ENCODE data around the gene CFAP99. TPM values are rescaled to one million over a fixed set of nuclear protein-coding genes. Genes with fewer than 3 reads are reported as not detected.

The CFAP99 gene
- total and polyA plus RNA-seq, 2 of the 4 experiments (the other 2 are of a cell fraction) = not detected

- Histone ChIP-seq H3K9me1 (ENCODE audit: insufficient read depth, low read length) (no peaks in the 10 kb centered on the region), H4K5ac (ENCODE audit: low read depth, low read length) (no peak overlapping the region), H4K8ac (ENCODE audit: low read depth in 2 of 2, low read length in 2 of 2) (no peak overlapping the region), H3K4me3 (ENCODE audit: insufficient read depth, low read depth, low read length) (no peak overlapping the region), H3K9ac (ENCODE audit: low read depth, low read length) (no peak overlapping the region), H3K23ac (ENCODE audit: low read depth, low read length) (no peak overlapping the region), H3K18ac (ENCODE audit: low read depth, low read length) (no peak overlapping the region), H3K9me3 (ENCODE audit: control insufficient read depth, insufficient read depth, low read length) (peaks cover 9% of the 10 kb centered on the region; the same call in 1 of the 2 replicates), H3K27ac (ENCODE audit: insufficient read depth, low read length) (no peak overlapping the region), H2BK120ac (ENCODE audit: low read depth, low read length) (no peak overlapping the region), H4K20me1 (ENCODE audit: insufficient read depth, low read length) (no peaks in the 10 kb centered on the region), H2BK20ac (ENCODE audit: low read depth, low read length) (no peak overlapping the region), H2AK9ac (replicated peaks; ENCODE audit: low read depth, low read length, poor library complexity) (peak overlapping the region; percentile 34), H3K36me3 (ENCODE audit: control insufficient read depth, insufficient read depth, low read length) (no peaks in the 10 kb centered on the region), H2BK15ac (ENCODE audit: low read depth, low read length) (no peak overlapping the region), H3K56ac (ENCODE audit: extremely low read depth, insufficient read depth, low read length) (no peak overlapping the region), H3K4ac (ENCODE audit: low read depth, low read length) (no peak overlapping the region), H3K4me2 (ENCODE audit: low read depth, low read length) (no peak overlapping the region), H3K27me3 (ENCODE audit: control insufficient read depth, insufficient read depth, low read length) (peaks cover 30% of the 10 kb centered on the region), H3K14ac (replicated peaks; ENCODE audit: low read depth, low read length) (no peak overlapping the region), H2BK5ac (ENCODE audit: low read depth, low read length, poor library complexity, severe bottlenecking) (no peak overlapping the region), H4K91ac (ENCODE audit: insufficient read depth, low read depth, low read length) (no peak overlapping the region), H2AK5ac (ENCODE audit: low read depth, low read length) (no peak overlapping the region), H3K4me1 (ENCODE audit: control insufficient read depth, insufficient read depth, low read length) (no peaks in the 10 kb centered on the region), H3K79me1 (ENCODE audit: low read depth in 1 of 2, low read length in 2 of 2) (no peaks in the 10 kb centered on the region), H2AFZ (replicated peaks; ENCODE audit: low read length, poor library complexity) (peak overlapping the region; percentile 25)
- ATAC-seq (ENCODE audit: low read depth) (no peak), DNase-seq (no peak)
- TF ChIP-seq BHLHE40 (IDR thresholded peaks at IDR 0.05; ENCODE audit: low read depth, low read length) = no peak
- TF ChIP-seq CTCF (conservative IDR thresholded peaks at IDR 0.05; ENCODE audit: low read depth, low read length) = no peak
- no peak for TF ChIP-seq ELK1 (IDR thresholded peaks at IDR 0.05; ENCODE audit: borderline replicate concordance, low read depth, low read length)
- no peak for TF ChIP-seq FOS (IDR thresholded peaks at IDR 0.05; ENCODE audit: low read depth, low read length)
- no peak for TF ChIP-seq NFE2L2 (IDR thresholded peaks at IDR 0.05; ENCODE audit: low read depth, low read length)
- no peak for TF ChIP-seq RFX5 (IDR thresholded peaks at IDR 0.05; ENCODE audit: low read depth, low read length)
- no peak for TF ChIP-seq RAD21 (IDR thresholded peaks at IDR 0.05; ENCODE audit: low read length)
- no peak for TF ChIP-seq POLR2A (IDR thresholded peaks at IDR 0.05; ENCODE audit: low read depth, low read length)
- no peak for TF ChIP-seq RCOR1 (IDR thresholded peaks at IDR 0.05; ENCODE audit: insufficient replicate concordance, low read length)
- TF ChIP-seq SMC3 (IDR thresholded peaks at IDR 0.05; ENCODE audit: low read depth, low read length) = no peak
- no peak for TF ChIP-seq MXI1 (IDR thresholded peaks at IDR 0.05; ENCODE audit: borderline replicate concordance, low read depth, low read length)
- no peak for TF ChIP-seq MAZ (IDR thresholded peaks at IDR 0.05; ENCODE audit: borderline replicate concordance, low read depth, low read length)
- no peak for TF ChIP-seq MAFK (IDR thresholded peaks at IDR 0.05; ENCODE audit: low read depth, low read length)
- dilution Hi-C loops (cut with HindIII; ENCODE audit: low sequenced_read_pairs, unreplicated experiment) = no loop called here
- BruUV-seq (replicated peaks) = no TSS peak
- CTCF ChIA-PET = no interaction called here
- POLR2A ChIA-PET (ENCODE audit: unreplicated experiment) = no interaction called here
- in situ Hi-C loops (cut with MboI; ENCODE audit: low sequenced_read_pairs) = no loop called here
- intact Hi-C loops (cut with micrococcal nuclease) = no loop called here
- WGBS, 2 experiments (ENCODE audit: extremely low coverage in 2 of 2, insufficient read length in 1 of 2) = 65% methylated on average over 11 of the region's 27 CpGs; no CpG with 5 or more reads in 1 of the 2 experiments
Measured at GRCh38 chr4:2371765-2372487, 46.8 kb upstream of the CFAP99 start.

All from IMR-90 (cell line).